Stimulated activated naive CD8-positive, alpha-beta T cell treated with anti-CD3 and anti-CD28 coated beads, Interleukin-15, Interleukin-2, amounts not matched to agents 100 U/mL and 50 U/mL, for 24 hours (primary cell): ENCODE measurements around the gene NUMB.

Experiments
- ATAC-seq: fragments of 150-1000 bp; cut with Tn5 transposase; one replicate; pipeline ENCODE4 v1.10.0; 2021
- DNase-seq: peaks from one replicate; pipeline ENCODE4 v3.0.0; 2021

The NUMB gene

DNA sequence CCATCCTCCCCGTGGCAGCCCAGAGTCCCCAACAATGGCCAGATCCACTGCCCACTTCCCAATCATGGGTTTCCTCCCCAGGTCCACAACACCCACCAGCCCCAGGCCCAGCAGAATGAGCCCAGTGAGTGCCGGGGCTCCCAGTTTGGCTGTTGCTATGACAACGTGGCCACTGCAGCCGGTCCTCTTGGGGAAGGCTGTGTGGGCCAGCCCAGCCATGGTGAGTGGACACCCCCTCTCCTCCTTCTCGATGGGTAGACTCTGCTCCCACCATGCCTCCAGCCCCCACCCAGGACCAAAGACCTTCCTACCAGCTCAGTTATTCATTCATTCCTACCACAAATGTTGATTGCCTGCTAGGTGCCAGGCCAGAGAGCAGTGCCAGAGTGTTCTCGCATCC is 197.3 kb downstream of the NUMB start:
- DNase-seq (no peak), ATAC-seq (no peak)

DNA sequence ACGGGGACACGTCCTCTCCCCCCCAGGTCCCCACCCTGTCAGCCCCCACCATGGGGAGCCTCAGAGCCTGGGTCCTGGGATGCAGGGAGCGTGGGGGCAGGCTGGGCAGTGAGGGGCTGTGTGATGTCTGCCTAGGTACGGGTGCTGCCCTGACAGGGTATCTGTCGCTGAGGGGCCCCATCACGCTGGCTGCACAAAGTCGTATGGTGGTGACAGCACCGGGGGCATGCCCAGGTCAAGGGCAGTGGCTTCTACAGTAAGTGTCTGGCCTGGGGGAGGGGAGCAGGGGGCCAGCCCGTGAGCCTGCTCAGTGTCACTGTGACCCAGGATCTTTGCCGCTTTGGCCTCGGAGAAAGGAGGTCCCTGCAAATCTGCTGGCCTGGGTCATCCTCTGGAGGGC is 197.8 kb downstream of the NUMB start:
- ATAC-seq (no peak), DNase-seq (no peak)

DNA sequence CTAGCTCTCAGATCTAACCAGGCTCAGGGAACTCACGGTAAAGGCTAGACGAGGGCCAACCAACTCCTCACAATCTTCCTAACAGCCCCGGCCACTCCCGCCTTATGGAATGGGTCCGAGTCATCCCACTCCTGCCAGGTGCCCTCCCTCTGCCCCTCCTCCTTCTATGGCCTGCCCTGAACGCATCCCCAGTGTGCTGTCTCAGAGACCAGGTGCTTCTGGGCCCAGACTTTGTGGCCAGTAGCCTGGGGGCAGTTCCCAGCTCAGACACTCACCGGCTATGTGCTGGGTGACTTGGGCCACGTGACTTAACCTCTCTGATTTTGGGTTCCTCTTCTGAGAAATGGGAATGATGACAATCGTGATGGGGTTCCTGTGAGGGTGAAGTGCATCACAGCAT is 198.5 kb downstream of the NUMB start:
- no peak for ATAC-seq

DNA sequence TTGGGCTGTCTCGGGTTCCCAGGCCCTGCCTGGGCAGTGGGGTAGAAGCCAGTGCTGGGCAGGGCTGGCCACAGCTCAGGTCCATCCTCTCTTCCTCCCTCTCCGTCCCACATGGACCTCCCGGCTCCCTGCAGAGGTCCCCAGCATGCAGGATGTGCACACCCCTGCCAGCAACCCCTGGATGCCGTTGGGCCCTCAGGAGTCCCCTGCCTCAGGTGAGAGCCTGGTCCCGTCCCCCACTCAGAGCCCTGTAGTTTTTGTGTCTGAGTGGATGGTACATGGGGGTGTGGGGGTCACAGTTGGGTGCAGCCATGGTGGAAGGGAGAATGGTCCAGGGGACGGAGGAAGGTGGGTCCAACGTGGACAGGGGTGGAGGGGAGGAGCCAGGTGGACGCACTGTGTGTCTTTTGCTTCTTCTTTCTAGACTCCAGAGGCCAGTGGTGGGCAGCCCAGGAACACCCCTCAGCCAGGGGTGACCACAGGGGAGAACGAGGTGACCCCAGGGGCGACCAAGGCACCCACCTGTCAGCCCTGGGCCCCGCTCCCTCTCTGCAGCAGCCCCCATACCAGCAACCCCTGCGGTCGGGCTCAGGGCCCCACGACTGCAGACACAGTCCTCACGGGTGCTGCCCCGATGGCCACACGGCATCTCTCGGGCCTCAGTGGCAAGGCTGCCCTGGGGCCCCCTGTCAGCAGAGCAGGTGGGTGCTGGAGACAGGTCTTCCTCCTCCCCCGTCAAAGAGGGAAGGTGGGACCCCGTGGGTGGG is 199.3 kb downstream of the NUMB start:
- DNase-seq (no peak), ATAC-seq (no peak)

More for the DNA sequence above, 198.5 kb downstream of the NUMB start:
- DNase-seq = no peak

DNA sequence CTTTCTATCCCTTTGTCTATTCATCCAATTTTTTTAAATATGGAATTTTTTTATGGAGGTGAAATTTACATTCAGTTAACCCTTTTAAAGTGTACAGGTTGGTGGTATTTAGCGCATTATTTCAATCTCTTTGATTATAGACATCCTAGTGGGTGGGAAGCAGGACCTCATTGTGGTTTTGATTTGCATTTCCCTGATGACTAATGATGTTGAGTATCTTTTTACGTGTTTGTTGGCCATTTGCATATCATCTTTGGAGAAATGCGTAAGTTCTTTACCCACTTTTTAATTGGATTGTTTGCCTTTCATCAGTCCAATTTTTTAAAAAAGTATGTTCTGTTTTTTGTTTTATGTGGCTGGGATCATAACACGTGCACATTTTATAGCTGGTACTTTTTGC is 200.3 kb downstream of the NUMB start:
- ATAC-seq = no peak

DNA sequence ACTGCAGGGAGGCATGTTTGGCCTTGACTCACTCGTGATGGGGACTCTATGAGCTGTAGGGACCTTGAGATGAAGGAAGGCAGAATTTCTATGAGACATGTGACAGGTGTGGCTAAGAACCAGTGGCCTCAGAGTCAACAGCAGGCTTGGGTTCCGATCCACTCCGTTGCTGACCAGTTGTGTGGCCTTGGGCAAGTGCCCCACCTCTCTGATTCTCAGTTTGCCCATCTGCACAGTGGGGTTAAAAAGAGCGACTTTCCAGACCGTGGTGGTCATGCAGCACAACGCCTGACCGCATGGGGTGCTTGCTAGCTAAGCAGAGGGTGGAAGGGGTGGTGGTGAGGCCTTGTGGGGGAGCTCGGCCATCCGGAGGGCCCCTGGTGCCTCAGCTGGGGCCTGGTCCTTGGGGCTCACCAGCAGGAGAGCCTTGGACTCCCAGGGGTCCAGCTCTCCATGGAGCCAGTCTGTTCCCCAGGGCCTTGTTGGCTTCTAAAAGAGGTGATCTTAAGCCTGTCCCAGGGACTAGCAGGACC is 202.6 kb downstream of the NUMB start:
- DNase-seq = no peak
- ATAC-seq = no peak

More for the DNA sequence above, 200.3 kb downstream of the NUMB start:
- DNase-seq = no peak

DNA sequence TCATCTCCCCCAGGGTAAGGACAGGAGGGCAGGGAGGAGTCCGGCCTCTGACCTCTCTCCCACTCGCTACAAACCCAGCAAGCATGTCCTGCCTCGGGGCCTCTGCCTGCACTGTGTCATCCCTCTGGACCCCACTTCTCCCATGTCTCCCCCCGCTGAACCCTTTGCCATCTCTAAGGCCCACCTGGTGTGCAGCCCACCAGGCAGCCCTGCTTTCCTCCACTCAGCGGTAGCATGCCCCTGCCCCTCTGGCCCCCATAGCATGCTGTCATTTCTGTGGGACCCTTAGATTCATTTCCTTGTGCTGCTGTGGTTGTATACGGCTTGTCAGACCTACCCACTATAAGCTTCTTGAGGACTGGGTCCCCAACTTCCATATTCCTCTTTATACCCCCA is 203.3 kb downstream of the NUMB start:
- ATAC-seq (no peak), DNase-seq (no peak)

DNA sequence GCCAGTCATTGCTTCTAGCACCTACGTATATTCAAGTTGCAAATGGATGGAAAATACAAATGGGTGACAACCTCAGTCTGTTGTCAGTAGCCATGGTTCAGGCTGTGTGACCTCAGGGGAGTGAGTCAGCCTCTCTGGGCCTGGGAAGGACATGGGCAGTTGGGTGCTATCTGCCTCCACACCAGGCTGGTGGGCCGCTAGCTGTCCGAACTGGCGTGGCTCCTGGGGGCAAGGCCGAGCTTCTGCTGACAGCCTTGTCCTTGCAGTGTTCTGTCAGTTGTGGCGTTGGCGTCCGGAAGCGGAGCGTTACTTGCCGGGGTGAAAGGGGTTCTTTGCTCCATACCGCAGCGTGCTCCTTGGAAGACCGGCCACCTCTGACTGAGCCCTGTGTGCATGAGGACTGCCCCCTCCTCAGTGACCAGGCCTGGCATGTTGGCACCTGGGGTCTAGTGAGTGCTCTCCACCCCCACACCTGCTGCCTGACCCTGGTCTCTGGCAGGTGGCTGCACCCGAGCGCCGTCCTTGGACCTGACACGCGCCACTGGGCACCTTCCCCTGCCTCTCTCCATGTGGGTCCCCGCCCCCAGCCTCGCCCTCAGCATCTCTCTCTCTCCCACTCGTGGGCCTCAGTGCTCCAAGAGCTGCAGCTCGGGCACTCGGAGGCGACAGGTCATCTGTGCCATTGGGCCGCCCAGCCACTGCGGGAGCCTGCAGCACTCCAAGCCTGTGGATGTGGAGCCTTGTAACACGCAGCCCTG is 203.9 kb downstream of the NUMB start:
- ATAC-seq = no peak
- DNase-seq = no peak

DNA sequence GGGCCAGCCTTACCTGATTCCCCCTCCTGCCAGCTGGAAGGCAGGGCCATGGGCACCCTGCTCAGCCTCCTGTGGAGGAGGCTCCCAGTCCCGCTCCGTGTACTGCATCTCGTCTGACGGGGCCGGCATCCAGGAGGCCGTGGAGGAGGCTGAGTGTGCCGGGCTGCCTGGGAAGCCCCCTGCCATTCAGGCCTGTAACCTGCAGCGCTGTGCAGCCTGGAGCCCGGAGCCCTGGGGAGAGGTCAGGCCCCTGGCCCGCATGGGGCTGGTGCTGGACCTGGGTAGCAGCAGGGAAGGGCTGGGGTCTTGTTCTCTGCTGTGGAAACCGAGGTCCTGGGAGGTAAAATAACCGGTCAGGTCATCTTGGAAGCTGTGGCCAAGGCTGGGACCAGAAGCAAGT is 204.6 kb downstream of the NUMB start:
- ATAC-seq (no peak), DNase-seq (no peak)

DNA sequence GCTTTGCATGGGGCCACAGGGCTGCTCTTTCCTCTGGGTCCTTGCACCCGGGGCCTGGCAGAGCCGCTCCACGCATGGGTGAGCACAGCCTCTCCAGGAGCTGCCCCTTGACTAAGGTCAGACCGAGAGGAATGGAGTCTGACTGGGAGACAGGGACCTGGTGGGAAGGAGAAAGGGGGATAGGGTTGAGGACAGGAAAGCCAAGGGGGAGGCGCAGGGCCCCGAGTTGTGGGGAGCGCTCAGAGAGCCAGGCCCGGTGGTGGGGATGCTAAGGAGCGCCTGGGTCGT is 205.1 kb downstream of the NUMB start:
- ATAC-seq = no peak
- DNase-seq = no peak

DNA sequence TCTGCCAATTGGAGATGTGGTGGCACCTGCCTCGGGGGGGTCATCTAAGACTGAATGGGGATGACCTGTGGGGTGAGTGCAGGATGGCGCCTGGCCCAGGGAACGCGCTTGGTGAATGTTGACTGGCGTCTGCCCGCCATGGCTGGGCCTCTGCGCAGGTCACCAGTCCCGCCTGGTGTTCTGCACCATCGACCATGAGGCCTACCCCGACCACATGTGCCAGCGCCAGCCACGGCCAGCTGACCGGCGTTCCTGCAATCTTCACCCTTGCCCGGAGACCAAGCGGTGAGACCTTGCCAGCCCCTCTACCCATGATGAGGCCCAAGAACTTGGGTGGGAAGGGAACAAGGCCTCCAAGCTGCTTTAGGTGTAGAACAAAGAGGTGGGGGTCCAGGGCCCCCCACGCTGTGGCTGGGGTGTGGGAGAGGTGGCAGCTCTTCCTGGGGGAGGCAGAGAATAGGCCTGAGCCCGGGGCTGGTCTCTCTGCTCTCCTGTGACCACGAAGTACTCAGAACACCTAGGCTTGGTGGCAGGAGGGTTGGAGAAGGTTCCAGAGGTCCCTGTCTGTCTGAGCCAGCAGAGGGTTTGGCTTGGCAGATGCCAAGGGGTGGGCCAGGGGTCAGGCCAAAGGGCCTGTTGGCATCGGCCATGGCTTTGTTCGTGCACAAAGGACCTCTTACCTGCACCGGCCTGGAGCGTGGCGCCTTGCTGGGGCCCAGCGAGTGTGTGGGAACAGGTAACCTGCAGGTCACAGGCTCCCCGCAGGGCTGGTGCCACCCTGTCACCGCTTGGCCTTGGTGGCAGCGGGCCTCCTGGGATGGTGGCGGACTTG is 205.6 kb downstream of the NUMB start:
- ATAC-seq (no peak), DNase-seq (no peak)

DNA sequence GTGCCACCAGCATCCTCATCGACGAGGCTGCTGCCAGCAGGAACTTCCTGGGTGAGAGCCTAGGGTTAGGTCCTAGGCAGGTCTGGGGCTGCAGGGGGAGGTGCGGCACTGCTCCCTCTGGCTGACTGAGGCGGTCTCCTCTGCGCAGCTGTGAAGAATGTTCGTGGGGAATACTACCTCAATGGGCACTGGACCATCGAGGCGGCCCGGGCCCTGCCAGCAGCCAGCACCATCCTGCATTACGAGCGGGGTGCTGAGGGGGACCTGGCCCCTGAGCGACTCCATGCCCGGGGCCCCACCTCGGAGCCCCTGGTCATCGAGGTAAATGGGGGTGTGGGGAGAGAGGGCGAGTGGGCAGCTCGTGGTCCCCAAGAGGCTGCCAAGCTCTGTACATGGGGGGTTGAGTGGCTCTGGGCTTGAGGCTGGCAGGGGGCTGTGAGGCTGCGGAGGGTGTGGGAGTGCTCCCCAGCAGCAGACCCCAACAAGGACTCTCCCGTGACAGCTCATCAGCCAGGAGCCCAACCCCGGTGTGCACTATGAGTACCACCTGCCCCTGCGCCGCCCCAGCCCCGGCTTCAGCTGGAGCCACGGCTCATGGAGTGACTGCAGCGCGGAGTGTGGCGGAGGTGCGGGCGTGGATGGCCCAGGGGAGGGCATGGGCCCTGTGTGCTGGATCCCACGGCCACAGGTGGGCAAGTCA is 206.7 kb downstream of the NUMB start:
- no peak for DNase-seq
- ATAC-seq = no peak

DNA sequence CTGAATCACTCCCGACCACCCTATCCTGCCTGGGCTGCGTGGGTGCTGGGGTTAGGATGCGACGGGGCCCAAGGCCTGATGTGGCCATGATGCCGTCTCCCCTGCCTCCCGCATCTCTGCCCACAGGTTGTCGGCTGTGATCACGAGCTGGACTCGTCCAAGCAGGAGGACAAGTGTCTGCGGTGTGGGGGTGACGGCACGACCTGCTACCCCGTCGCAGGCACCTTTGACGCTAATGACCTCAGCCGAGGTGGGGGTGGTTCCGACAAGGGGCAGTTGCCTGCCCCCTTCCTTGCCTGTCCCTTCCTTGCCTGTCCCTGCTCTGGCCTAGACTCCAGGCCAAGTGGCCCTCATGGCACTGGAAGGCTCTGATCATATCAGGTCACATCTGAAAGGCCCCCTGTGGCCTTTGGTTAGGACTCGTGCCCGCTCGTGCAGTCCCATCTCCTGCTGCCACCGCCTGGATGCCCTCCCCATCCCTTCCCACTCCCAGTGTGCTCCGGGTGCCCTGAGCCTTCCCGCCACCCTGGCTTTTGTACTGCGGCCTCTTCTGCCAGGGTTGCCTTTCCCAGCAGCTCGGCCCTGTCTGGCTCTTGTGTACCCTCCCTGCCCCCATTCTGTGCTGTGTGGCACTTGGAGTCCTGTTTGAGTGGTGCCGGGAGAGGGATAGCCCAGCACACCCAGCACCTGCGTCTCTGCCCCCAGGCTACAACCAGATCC is 207.4 kb downstream of the NUMB start:
- ATAC-seq (no peak), DNase-seq (no peak)

DNA sequence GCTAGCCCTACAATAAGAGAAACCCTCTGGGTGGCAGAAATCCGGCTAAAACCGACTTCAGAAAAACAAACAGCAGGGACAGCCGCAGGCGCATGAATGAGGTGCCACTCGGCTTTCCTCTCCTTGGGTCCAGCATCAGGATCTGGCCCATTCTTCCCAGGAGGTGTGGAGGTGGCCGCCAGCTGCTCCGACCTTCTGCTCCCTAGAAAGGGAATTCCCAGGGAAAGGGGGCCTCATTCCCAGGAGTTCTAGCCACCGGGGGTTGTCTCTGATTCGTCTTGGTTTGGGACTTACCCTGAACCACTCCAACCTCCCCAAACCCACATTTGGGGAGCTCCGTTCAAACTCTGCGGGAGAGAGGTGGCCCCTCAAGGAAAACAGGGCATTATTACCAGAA is 208.0 kb downstream of the NUMB start:
- ATAC-seq (no peak), DNase-seq (no peak)

DNA sequence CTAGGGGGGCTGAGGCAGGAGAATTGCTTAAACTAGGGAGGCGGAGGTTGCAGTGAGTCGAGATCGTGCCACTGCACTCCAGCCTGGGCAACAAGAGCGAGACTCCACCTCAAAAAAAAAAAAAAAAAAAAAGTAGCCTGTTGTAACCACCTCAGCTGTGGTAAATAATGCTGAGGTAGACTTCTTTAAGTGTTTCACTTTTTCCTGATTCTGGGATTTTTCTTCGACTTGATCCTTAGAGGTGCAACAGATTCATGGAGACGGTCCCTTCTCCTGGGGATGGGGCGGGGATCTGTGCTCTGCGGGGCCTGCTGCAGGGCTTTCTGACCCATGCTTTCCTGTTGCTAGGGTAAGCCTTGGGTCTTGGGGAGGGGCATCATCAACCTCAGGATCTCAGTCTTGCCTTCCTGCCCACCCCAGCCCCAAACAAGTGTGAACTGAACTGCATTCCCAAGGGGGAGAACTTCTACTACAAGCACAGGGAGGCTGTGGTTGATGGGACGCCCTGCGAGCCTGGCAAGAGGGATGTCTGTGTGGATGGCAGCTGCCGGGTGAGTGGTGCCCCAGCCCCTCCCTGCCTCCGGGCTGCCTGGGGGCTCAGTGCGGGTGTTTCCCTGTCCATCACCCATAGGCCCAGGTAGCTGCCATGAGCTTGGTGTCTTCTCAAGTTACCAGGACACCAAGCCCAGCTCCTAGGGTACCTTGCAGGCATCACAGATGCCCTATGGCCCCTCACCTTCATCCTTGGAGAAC is 208.6 kb downstream of the NUMB start:
- ATAC-seq = no peak
- DNase-seq = no peak

DNA sequence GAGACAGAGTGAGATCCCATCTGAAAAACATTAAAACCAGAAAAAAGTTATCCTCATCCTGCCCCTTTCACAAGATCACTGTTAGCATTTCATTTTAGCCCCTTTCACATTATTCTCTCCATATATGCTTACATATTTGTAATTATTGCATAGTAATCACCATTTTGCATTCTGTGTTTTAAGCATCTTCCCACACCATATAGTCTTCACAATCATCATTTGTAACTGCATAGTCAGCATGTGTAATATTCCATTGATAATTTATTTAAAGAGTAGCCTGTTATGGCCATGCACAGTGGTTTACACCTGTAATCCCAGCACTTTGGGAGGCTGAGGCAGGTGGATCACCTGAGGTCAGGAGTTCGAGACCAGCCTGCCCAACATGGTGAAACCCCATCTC is 209.2 kb downstream of the NUMB start:
- no peak for ATAC-seq
- DNase-seq = no peak

DNA sequence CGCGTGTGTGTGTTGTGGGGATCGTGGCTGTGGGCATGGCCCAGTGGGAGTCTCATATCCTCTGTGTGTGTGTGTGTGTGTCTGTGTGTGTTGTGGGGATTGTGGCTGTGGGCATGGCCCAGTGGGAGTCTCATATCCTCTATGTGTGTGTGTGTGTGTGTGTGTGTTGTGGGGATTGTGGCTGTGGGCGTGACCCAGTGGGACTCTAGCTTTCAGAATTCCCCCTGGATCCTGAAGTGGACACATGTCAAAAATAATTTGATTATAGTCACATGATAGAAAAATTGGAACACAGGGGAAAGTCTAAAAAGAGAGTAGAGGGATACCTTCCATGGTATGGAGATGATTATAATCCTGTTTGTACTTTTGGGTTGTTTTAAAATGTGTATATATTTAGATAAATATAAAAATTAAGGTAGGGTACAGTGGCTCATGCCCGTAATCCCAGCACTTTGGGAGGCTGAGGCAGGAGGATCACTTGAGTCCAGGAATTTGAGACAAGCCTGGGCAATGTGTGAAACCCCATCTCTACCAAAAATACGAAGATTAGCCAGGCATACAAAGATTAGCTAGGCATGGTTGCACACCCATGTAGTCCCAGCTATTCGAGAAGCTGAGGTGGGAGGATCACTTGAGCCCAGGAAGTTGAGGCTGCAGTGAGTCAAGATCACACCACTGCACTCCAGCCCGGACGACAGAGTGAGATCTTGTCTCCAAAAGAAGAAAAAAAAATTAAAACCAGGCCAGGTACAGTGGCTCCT is 210.1 kb downstream of the NUMB start:
- no peak for DNase-seq
- ATAC-seq = no peak

DNA sequence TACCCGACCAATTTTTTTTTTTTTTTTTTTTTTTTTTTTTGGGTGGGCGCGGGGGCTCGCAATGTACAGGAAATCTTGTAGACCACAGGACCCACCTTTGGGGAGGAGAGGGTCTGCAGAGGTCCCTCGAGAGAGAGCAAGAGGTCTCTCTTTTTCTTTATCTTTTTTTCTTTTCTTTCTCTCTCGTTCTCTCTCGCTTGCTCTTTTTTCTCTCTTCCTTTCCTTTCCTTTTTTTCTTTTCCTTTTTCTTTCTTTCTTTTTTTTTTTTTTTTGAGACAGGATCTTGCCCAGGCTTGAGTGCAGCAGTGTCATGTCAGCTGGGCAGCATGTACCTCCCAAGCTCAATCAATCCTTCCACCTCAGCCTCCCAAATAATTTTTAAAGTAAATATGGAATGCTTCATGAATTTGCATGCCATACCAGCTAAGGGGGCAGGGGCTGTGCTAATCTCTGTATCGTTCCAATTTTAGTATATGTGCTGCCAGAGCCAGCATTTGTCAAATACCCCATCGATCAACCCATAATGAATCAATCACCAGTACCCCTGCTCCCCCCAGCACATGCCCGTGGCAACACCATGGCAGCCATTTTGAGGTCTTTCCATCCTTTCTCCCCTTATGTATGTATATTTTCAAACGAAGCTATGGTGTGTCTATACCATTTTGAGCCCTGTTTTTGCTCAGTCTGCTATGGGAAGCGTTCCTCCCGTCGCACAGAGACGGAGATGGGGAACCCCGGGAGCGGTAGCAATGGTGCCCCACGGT is 211.8 kb downstream of the NUMB start:
- no peak for DNase-seq
- no peak for ATAC-seq
